HepG2 (cell line): Measurements from ENCODE around the gene TSEN54. TPM values are rescaled to one million over a fixed set of nuclear protein-coding genes. Genes with fewer than 3 reads are reported as not detected.

ENCODE experiments used
- ATAC-seq: fragments of 200-7000 bp; cut with Tn5 transposase; 3 replicates; pipeline ENCODE4 v1.9.1; 2020; ENCODE audit warnings: mild to moderate bottlenecking, moderate library complexity
- BruUV-seq: library from RNA; stranded (reverse); fragments of 400-500 nt; replicated peaks from 2 replicates; lab custom pipeline; 2021; lab: Mats Ljungman, UMichigan
- CTCF ChIA-PET: fragments of 300-600 bp; formaldehyde crosslinking; extraction: SDS; loops from one replicate; lab custom pipeline; 2021; ENCODE audit warnings: low total read pairs, inconsistent platforms, low intra/inter-chr PET ratio; lab: Yijun Ruan, JAX
- POLR2A ChIA-PET: fragments of 350-600 bp; sonication (Branson Sonifier 250); formaldehyde crosslinking; loops from one replicate; lab custom pipeline; 2020; ENCODE audit warnings: antibody characterized with exemption, inconsistent platforms; lab: Yijun Ruan, JAX
- DNase-seq: peaks from one replicate; pipeline ENCODE4 v3.0.0-alpha.2; 2015; ENCODE audit warnings: low spot score
- FAIRE-seq: peaks from 3 replicates; lab custom pipeline; 2011; peaks lifted over from hg19 to GRCh38; lab: Jason Lieb, UNC
- H2AFZ ChIP-seq: one replicate; pipeline ENCODE4 v1.6.1; 2011; ENCODE audit warnings: low read length, inconsistent platforms
- H3K27ac ChIP-seq: fragments of 300-600 bp; 3 replicates; pipeline ENCODE4 v1.8.0; 2011; ENCODE audit warnings: mixed run types, mild to moderate bottlenecking, mixed read lengths, low read length, inconsistent platforms; ENCODE audit not compliant: insufficient read depth; ENCODE audit errors: extremely low read length
- H3K27me3 ChIP-seq, 2 experiments: fragments of 200-600 bp in 1 of 2; 2 replicates in 1 of 2; 3 replicates in 1 of 2; pipeline versions ENCODE4 v1.6.0 to v1.8.0; 2011; ENCODE audit warnings: low read length in 2 of 2, mild to moderate bottlenecking in 2 of 2, moderate library complexity in 2 of 2, inconsistent platforms in 1 of 2; ENCODE audit not compliant: insufficient read depth in 2 of 2, control insufficient read depth in 1 of 2
- H3K36me3 ChIP-seq, 2 experiments: fragments of 200-600 bp in 1 of 2; replicated peaks in 1 of 2; 2 replicates in 1 of 2; 3 replicates in 1 of 2; pipeline versions ENCODE4 v1.5.1 to v1.8.0; 2011; ENCODE audit warnings: low read length in 2 of 2, inconsistent platforms in 1 of 2; ENCODE audit not compliant: insufficient read depth in 2 of 2, control insufficient read depth in 1 of 2
- H3K4me1 ChIP-seq: 2 replicates; pipeline ENCODE4 v1.5.1; 2012; ENCODE audit warnings: low read length, inconsistent platforms; ENCODE audit not compliant: insufficient read depth
- H3K4me2 ChIP-seq: 2 replicates; pipeline ENCODE4 v1.6.0; 2011; ENCODE audit warnings: low read depth, low read length, inconsistent platforms
- H3K4me3 ChIP-seq, 3 experiments: fragments of 200-600 bp in 1 of 3; sonication (generic), shearing (Covaris generic) in 1 of 3; replicated peaks in 1 of 3; 2 replicates each; pipeline ENCODE4 v1.5.1; 2011 to 2016; ENCODE audit warnings: low read length in 3 of 3, inconsistent platforms in 2 of 3, low read depth in 2 of 3, mild to moderate bottlenecking in 2 of 3, control low read depth in 1 of 3, mixed read lengths in 1 of 3; ENCODE audit not compliant: insufficient read depth in 1 of 3
- H3K79me2 ChIP-seq: one replicate; pipeline ENCODE4 v1.6.1; 2011; ENCODE audit warnings: low read length, inconsistent platforms; ENCODE audit not compliant: insufficient read depth
- H3K9ac ChIP-seq: 2 replicates; pipeline ENCODE4 v1.6.0; 2011; ENCODE audit warnings: mild to moderate bottlenecking, low read depth, low read length, inconsistent platforms; ENCODE audit not compliant: insufficient read depth
- H3K9me3 ChIP-seq: 2 replicates; pipeline ENCODE4 v1.5.1; 2012; ENCODE audit warnings: mild to moderate bottlenecking, low read length
- H4K20me1 ChIP-seq: 2 replicates; pipeline ENCODE4 v1.6.0; 2011; ENCODE audit warnings: inconsistent platforms, mild to moderate bottlenecking, low read length, moderate library complexity; ENCODE audit not compliant: insufficient read depth
- BRCA1 ChIP-seq: sonication (generic); formaldehyde crosslinking; IDR thresholded peaks from 2 replicates; pipeline ENCODE4 v1.4.0; 2020; ENCODE audit warnings: missing genetic modification reagents
- CERS6 ChIP-seq: sonication (generic); formaldehyde crosslinking; IDR thresholded peaks from 2 replicates; pipeline ENCODE4 v1.5.0; 2020; ENCODE audit warnings: missing genetic modification reagents
- TFDP2 ChIP-seq: sonication (generic); formaldehyde crosslinking; IDR thresholded peaks from 2 replicates; pipeline ENCODE4 v1.4.0; 2020; ENCODE audit warnings: missing genetic modification reagents
- ZBTB2 ChIP-seq: sonication (generic); formaldehyde crosslinking; IDR thresholded peaks from 2 replicates; pipeline ENCODE4 v1.8.0; 2022; ENCODE audit warnings: low read depth, missing genetic modification reagents
- ZBTB43 ChIP-seq: sonication (generic); formaldehyde crosslinking; conservative IDR thresholded peaks from 2 replicates; pipeline ENCODE4 v1.4.0; 2020; ENCODE audit warnings: missing genetic modification reagents
- ZNF337 ChIP-seq: sonication (generic); formaldehyde crosslinking; IDR thresholded peaks from 2 replicates; pipeline ENCODE4 v1.5.1; 2020; ENCODE audit warnings: missing genetic modification reagents, low read depth, mild to moderate bottlenecking, borderline replicate concordance
- ZNF446 ChIP-seq: sonication (generic); formaldehyde crosslinking; IDR thresholded peaks from 2 replicates; pipeline ENCODE4 v1.5.0; 2020; ENCODE audit warnings: mild to moderate bottlenecking, missing genetic modification reagents
- ZNF570 ChIP-seq: sonication (generic); formaldehyde crosslinking; IDR thresholded peaks from 2 replicates; pipeline ENCODE4 v1.4.0; 2020; ENCODE audit warnings: mild to moderate bottlenecking, missing genetic modification reagents, borderline replicate concordance
- ZNF784 ChIP-seq: sonication (generic); formaldehyde crosslinking; IDR thresholded peaks from 2 replicates; pipeline ENCODE4 v1.5.1; 2020; ENCODE audit warnings: missing genetic modification reagents, mild to moderate bottlenecking, borderline replicate concordance
- ZSCAN20 ChIP-seq: sonication (generic); formaldehyde crosslinking; IDR thresholded peaks from 2 replicates; pipeline ENCODE4 v1.4.0; 2020; ENCODE audit warnings: missing genetic modification reagents, mild to moderate bottlenecking, borderline replicate concordance
- WGBS: methylation state at CpG from one replicate; pipeline ENCODE4 v1.1.6; 2017; ENCODE audit warnings: low lambda C conversion rate; 5-methylcytosine and 5-hydroxymethylcytosine counted together
- in situ Hi-C: cut with HindIII; loops from 2 replicates; pipeline ENCODE4 v1.10.0; 2017; ENCODE audit warnings: low pct_unique_long_range_greater_than_20kb; ENCODE audit not compliant: extremely low pct_ligation_motif_present
- intact Hi-C: fragments of 100-400 bp; cut with micrococcal nuclease; formaldehyde crosslinking; loops from one replicate; pipeline ENCODE4 v1.10.0; 2022; ENCODE audit not compliant: unreplicated experiment
- polyA plus RNA-seq, 8 experiments: library from polyadenylated mRNA; depleted of rRNA in 3 of 8; stranded (reverse) in 7 of 8; unstranded in 1 of 8; fragments of >200 nt; fragmentation: Illumina TruSeq in 4 of 8; extraction: Trizol in 4 of 8; gene quantifications; 2 replicates each; pipeline versions ENCODE4 v1.2.1 to v1.2.3, GENCODE V29; 2011 to 2016; ENCODE audit warnings: low read depth in 4 of 8, missing spikeins in 1 of 8, mixed read lengths in 1 of 8; ENCODE audit not compliant: insufficient read depth in 1 of 8
- total RNA-seq, 5 experiments: library from RNA; depleted of rRNA; stranded (reverse); fragments of >200 nt; fragmentation: Illumina TruSeq; extraction: Trizol; gene quantifications; 2 replicates each; pipeline ENCODE4 v1.2.3, GENCODE V29; 2016; ENCODE audit warnings: low read depth in 1 of 5

The TSEN54 gene
- total and polyA plus RNA-seq, 2 of the 13 experiments (the other 11 are each of a cell fraction or from before 2014, with no cell fraction given) = 62.9 to 63.3 TPM

- TF ChIP-seq ZNF337 (CRISPR knock-in tag) (no peak), ZNF570 (no peak), ZBTB43 (CRISPR knock-in tag) (0 out of 2 replicates have a peak, but pooled peaks have one; percentile 34), ZNF446 (CRISPR knock-in tag) (no peak), TFDP2 (no peak), ZSCAN20 (CRISPR knock-in tag) (no peak)
These were observed 1.3 kb upstream of the TSEN54 start (continued) for GRCh38 chr17:75514919-75515495.

GRCh38 chr17:75515496-75516254 is 653 bp upstream of the TSEN54 start, which contains the start of gene CASKIN2:
Gene CASKIN2, minus strand, starts transcription at chr17:75515537. Its CDS starts 1,733 bp downstream, at chr17:75513804.
- CTCF ChIA-PET = interaction anchor here (0.8 to 3.1 kb wide), 7 partner anchors 9 to 89 kb away, joined by 3 to 26 read pairs (median 7); partner anchors contain the start of gene LLGL2
- H3K79me2 ChIP-seq = peaks cover 10% of the 10 kb centered on the region
- peak within 1 kb of the TSS; percentile 91 for H3K4me2 ChIP-seq
- in situ Hi-C loops (no loop called here), intact Hi-C loops (loop anchor here (1.0 to 2.0 kb wide), 2 partner anchors 89 to 431 kb away; no protein-coding TSS in a partner anchor)
- H4K20me1 ChIP-seq = peaks cover 10% of the 10 kb centered on the region; the same call in 1 of the 2 replicates
- H3K9me3 ChIP-seq = no peaks in the 10 kb centered on the region
- H3K4me1 ChIP-seq = peaks cover 53% of the 10 kb centered on the region
- peak; percentile 86 for DNase-seq
- POLR2A ChIA-PET = interaction anchor here (0.5 to 2.5 kb wide), 18 partner anchors 9 to 264 kb away, joined by 3 to 29 read pairs (median 6); partner anchors contain the start of genes GALK1, GGA3, GRB2 and LLGL2
- H2AFZ ChIP-seq = no peak within 1 kb of the TSS
- H3K9ac ChIP-seq = peak within 1 kb of the TSS; percentile 75
- BruUV-seq = no TSS peak
- peak; percentile 65 for ATAC-seq
- 0% methylated on average over 34 of the region's 78 CpGs for WGBS
- H3K36me3 ChIP-seq = peaks cover 5 to 10% of the 10 kb centered on the region in 2 experiments; a peak in 4 of 5 replicates
- peak within 1 kb of the TSS; percentile 68 to 93 (median 79) for H3K4me3 ChIP-seq
- peak; percentile 12 for FAIRE-seq
- no peaks in the 10 kb centered on the region; a peak in 1 of 5 replicates for H3K27me3 ChIP-seq
- peak within 1 kb of the TSS; percentile 51 for H3K27ac ChIP-seq
- TF ChIP-seq BRCA1 (CRISPR knock-in tag) = 0 out of 2 replicates have a peak, but pooled peaks have one; percentile 72
- peak; percentile 87 for TF ChIP-seq ZBTB2 (CRISPR knock-in tag)
- TF ChIP-seq CERS6 = 0 out of 2 replicates have a peak, but pooled peaks have one; percentile 62
- TF ChIP-seq ZNF784 = peak; percentile 98
